Astrocyte (in vitro differentiated cells and primary cell): ENCODE results near the gene TMEM45B. TPM values are rescaled to one million over a fixed set of nuclear protein-coding genes. Genes with fewer than 3 reads are reported as not detected.
A peak's percentile ranks its signal among the peaks of the same experiment; 100 is the strongest.
"Not testable (repeated sequence)": the region's sequence is repeated elsewhere in the genome, so short reads cannot be mapped to it uniquely, and the experiment has no call there.

Experiments
- DNase-seq: peaks from one replicate; pipeline ENCODE4 v3.0.0-alpha.2; 2010; ENCODE audit warnings: low read depth
- FAIRE-seq: peaks from 2 replicates; lab custom pipeline; 2011; peaks lifted over from hg19 to GRCh38; lab: Jason Lieb, UNC
- H2AFZ ChIP-seq: 2 replicates; pipeline ENCODE4 v1.6.0; 2012; ENCODE audit warnings: low read depth, low read length, inconsistent platforms
- H3K27ac ChIP-seq: 2 replicates; pipeline ENCODE4 v1.5.1; 2011; ENCODE audit warnings: low read depth, low read length, inconsistent platforms
- H3K27me3 ChIP-seq: 2 replicates; pipeline ENCODE4 v1.6.0; 2011; ENCODE audit warnings: low read length, inconsistent platforms; ENCODE audit not compliant: insufficient read depth
- H3K36me3 ChIP-seq: 2 replicates; pipeline ENCODE4 v1.5.1; 2011; ENCODE audit warnings: low read length, inconsistent platforms; ENCODE audit not compliant: insufficient read depth
- H3K4me1 ChIP-seq: 2 replicates; pipeline ENCODE4 v1.5.1; 2011; ENCODE audit warnings: low read length, inconsistent platforms; ENCODE audit not compliant: insufficient read depth
- H3K4me2 ChIP-seq: 2 replicates; pipeline ENCODE4 v1.6.0; 2012; ENCODE audit warnings: low read length, inconsistent platforms
- H3K4me3 ChIP-seq: 2 replicates; pipeline ENCODE4 v1.5.1; 2011; ENCODE audit warnings: low read depth, mild to moderate bottlenecking, low read length, inconsistent platforms; ENCODE audit not compliant: insufficient read depth
- H3K79me2 ChIP-seq: 2 replicates; pipeline ENCODE4 v1.6.0; 2012; ENCODE audit warnings: mild to moderate bottlenecking, low read length, inconsistent platforms; ENCODE audit not compliant: insufficient read depth
- H3K9ac ChIP-seq: 2 replicates; pipeline ENCODE4 v1.6.0; 2012; ENCODE audit warnings: mild to moderate bottlenecking, low read length, inconsistent platforms
- H3K9me3 ChIP-seq: 2 replicates; pipeline ENCODE4 v1.5.1; 2012; ENCODE audit warnings: low read depth, mild to moderate bottlenecking, low read length, inconsistent platforms; ENCODE audit not compliant: insufficient read depth
- H4K20me1 ChIP-seq: 2 replicates; pipeline ENCODE4 v1.6.0; 2012; ENCODE audit warnings: low read length, inconsistent platforms; ENCODE audit not compliant: insufficient read depth
- H3K27ac Mint-ChIP-seq: one replicate; pipeline ENCODE4 v1.8.0; 2021; ENCODE audit warnings: mild to moderate bottlenecking, mixed read lengths; ENCODE audit not compliant: unreplicated experiment
- H3K27me3 Mint-ChIP-seq: one replicate; pipeline ENCODE4 v1.8.0; 2021; ENCODE audit warnings: low read depth, mixed read lengths; ENCODE audit not compliant: unreplicated experiment
- H3K36me3 Mint-ChIP-seq: one replicate; pipeline ENCODE4 v1.8.0; 2021; ENCODE audit warnings: low read depth, mixed read lengths; ENCODE audit not compliant: unreplicated experiment
- H3K4me1 Mint-ChIP-seq: one replicate; pipeline ENCODE4 v1.8.0; 2021; ENCODE audit warnings: low read depth, mixed read lengths; ENCODE audit not compliant: unreplicated experiment
- H3K4me3 Mint-ChIP-seq: one replicate; pipeline ENCODE4 v1.8.0; 2021; ENCODE audit warnings: mild to moderate bottlenecking, moderate library complexity, mixed read lengths; ENCODE audit not compliant: unreplicated experiment
- H3K9me3 Mint-ChIP-seq: one replicate; pipeline ENCODE4 v1.8.0; 2021; ENCODE audit warnings: mild to moderate bottlenecking, mixed read lengths; ENCODE audit not compliant: unreplicated experiment
- EZH2 ChIP-seq: IDR thresholded peaks from 2 replicates; pipeline ENCODE4 v1.6.1; 2012; ENCODE audit warnings: mild to moderate bottlenecking, low read length, inconsistent platforms; ENCODE audit not compliant: insufficient read depth
- total RNA-seq: library from RNA; stranded (reverse); gene quantifications from 2 replicates; pipeline ENCODE4 v1.2.1, GENCODE V29; 2021
- TF ChIP-seq, protein P1 (sequence below): IDR thresholded peaks from 2 replicates; pipeline ENCODE4 v1.5.1; 2011; ENCODE audit warnings: low read depth, mild to moderate bottlenecking, inconsistent platforms, low read length, moderate library complexity; ENCODE audit not compliant: insufficient read depth

The TMEM45B gene
- total RNA-seq, 1 donor from 2014 or later: not detected

DNA sequence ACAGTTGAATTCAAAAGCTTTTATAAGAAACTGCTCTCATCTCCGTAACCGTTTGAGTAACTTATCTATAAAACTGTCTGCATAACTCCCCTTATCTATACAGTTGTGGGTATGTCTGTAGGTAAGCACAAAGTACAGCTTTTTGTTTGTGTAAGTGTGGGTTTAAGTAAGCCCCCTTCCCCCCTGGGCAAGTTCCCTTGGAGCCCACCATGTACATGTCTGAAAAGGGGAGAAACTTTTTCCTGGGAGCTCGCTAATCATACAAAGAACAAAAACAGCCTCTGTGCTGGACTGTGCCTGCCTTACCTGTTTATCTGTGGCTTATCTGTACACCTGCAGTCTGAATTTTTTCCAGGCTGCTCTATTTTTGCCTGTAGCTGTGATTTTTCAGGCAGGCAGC lies 36.3 kb upstream of the TMEM45B start:
- H3K36me3 Mint-ChIP-seq: no peaks in the 10 kb centered on the region
- no peak overlapping the region for H3K9ac ChIP-seq
- H3K36me3 ChIP-seq: no peaks in the 10 kb centered on the region
- H3K4me3 ChIP-seq: no peak overlapping the region
- no peaks in the 10 kb centered on the region for H4K20me1 ChIP-seq
- no peaks in the 10 kb centered on the region for H3K9me3 ChIP-seq
- peaks cover 3% of the 10 kb centered on the region for H3K27me3 Mint-ChIP-seq
- no peaks in the 10 kb centered on the region for H3K79me2 ChIP-seq
- H3K9me3 Mint-ChIP-seq: peaks cover 2% of the 10 kb centered on the region
- H3K27ac Mint-ChIP-seq: no peak overlapping the region
- no peak for DNase-seq
- H3K4me1 Mint-ChIP-seq: no peaks in the 10 kb centered on the region
- TF ChIP-seq, protein P1, sequence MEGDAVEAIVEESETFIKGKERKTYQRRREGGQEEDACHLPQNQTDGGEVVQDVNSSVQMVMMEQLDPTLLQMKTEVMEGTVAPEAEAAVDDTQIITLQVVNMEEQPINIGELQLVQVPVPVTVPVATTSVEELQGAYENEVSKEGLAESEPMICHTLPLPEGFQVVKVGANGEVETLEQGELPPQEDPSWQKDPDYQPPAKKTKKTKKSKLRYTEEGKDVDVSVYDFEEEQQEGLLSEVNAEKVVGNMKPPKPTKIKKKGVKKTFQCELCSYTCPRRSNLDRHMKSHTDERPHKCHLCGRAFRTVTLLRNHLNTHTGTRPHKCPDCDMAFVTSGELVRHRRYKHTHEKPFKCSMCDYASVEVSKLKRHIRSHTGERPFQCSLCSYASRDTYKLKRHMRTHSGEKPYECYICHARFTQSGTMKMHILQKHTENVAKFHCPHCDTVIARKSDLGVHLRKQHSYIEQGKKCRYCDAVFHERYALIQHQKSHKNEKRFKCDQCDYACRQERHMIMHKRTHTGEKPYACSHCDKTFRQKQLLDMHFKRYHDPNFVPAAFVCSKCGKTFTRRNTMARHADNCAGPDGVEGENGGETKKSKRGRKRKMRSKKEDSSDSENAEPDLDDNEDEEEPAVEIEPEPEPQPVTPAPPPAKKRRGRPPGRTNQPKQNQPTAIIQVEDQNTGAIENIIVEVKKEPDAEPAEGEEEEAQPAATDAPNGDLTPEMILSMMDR: no peak
- TF ChIP-seq EZH2: no peak
- no peak overlapping the region for H3K4me2 ChIP-seq
- no peak overlapping the region for H2AFZ ChIP-seq
- H3K27me3 ChIP-seq: peaks cover 9% of the 10 kb centered on the region
- H3K4me1 ChIP-seq: no peaks in the 10 kb centered on the region
- FAIRE-seq: no peak
- H3K4me3 Mint-ChIP-seq: no peak overlapping the region
- no peak overlapping the region for H3K27ac ChIP-seq

DNA sequence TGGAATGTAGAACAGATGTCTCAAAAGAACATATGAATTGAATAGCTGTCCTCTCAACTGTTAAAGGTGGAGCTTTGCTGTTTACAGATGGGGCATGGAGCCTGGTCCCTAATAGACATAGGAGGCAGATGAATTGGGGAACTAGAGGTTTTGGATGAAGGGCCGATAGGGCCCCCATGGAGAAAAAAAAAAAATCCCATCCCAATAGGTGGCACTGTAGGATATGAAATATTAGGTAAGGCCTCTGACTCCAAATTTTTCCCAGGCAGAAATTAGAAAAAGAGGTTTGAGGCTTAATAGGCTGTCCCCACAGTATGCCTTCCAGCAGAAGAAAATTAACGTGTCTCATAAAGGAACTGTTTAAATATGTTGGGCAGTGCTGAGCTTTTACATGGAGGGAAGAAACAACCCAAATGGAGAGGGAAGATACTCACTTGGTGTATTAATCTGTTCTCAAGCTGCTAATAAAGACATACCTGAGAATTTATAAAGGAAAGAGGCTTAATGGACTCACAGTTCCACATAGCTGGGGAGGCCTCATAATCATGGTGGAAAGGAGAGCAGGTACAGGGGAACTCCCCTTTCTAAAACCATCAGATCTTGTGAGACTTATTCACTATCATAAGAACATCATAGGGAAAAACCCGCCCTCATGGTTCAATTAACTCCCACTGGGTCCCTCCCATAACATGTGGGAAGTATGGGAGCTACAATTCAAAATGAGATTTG lies 30.1 kb upstream of the TMEM45B start:
- TF ChIP-seq, protein P1: peak; percentile 12
- TF ChIP-seq EZH2: no peak
- H3K27me3 Mint-ChIP-seq: peaks cover 6% of the 10 kb centered on the region
- H4K20me1 ChIP-seq: no peaks in the 10 kb centered on the region
- peaks cover 9% of the 10 kb centered on the region for H3K27me3 ChIP-seq
- no peak overlapping the region for H3K9ac ChIP-seq
- H3K27ac ChIP-seq: no peak overlapping the region
- no peak overlapping the region for H3K4me3 Mint-ChIP-seq
- H3K9me3 Mint-ChIP-seq: no peaks in the 10 kb centered on the region
- H3K27ac Mint-ChIP-seq: no peak overlapping the region
- H3K4me2 ChIP-seq: no peak overlapping the region
- H3K36me3 ChIP-seq: no peaks in the 10 kb centered on the region
- H3K4me1 Mint-ChIP-seq: no peaks in the 10 kb centered on the region
- H3K4me1 ChIP-seq: no peaks in the 10 kb centered on the region
- no peaks in the 10 kb centered on the region for H3K36me3 Mint-ChIP-seq
- DNase-seq: no peak
- H2AFZ ChIP-seq: no peak overlapping the region
- no peak for FAIRE-seq
- H3K79me2 ChIP-seq: no peaks in the 10 kb centered on the region
- no peaks in the 10 kb centered on the region for H3K9me3 ChIP-seq
- no peak overlapping the region for H3K4me3 ChIP-seq

DNA sequence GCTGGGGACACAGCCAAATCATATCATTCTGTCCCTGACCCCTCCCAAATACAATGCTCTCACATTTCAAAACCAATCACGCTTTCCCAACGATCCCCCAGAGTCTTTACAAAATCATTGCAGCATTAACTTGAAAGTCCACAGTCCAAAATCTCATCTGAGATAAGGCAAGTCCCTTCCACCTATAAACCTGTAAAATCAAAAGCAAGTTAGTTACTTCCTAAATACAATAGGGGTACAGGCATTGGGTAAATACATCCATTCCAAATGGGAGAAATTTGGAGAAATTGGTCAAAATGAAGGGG lies 29.6 kb upstream of the TMEM45B start:
- not testable (repeated sequence) for H3K4me2 ChIP-seq, H2AFZ ChIP-seq, H3K27me3 ChIP-seq, H3K27ac Mint-ChIP-seq, DNase-seq, H3K36me3 Mint-ChIP-seq, H3K27ac ChIP-seq, H3K27me3 Mint-ChIP-seq, H3K9me3 ChIP-seq, H3K79me2 ChIP-seq, H3K4me1 ChIP-seq, H3K9me3 Mint-ChIP-seq, H3K4me3 ChIP-seq, H3K4me1 Mint-ChIP-seq, H4K20me1 ChIP-seq, H3K9ac ChIP-seq, FAIRE-seq, H3K4me3 Mint-ChIP-seq, H3K36me3 ChIP-seq
